ENCODE results near the gene ZNRF3.

ZNRF3 gene

GRCh38 chr22:28910569-28911303 is 27.4 kb downstream of the ZNRF3 start:
- no peak for DNase-seq

- DNase-seq, result no peak
These were observed 27.9 kb downstream of the ZNRF3 start for GRCh38 chr22:28911304-28911690.

DNA sequence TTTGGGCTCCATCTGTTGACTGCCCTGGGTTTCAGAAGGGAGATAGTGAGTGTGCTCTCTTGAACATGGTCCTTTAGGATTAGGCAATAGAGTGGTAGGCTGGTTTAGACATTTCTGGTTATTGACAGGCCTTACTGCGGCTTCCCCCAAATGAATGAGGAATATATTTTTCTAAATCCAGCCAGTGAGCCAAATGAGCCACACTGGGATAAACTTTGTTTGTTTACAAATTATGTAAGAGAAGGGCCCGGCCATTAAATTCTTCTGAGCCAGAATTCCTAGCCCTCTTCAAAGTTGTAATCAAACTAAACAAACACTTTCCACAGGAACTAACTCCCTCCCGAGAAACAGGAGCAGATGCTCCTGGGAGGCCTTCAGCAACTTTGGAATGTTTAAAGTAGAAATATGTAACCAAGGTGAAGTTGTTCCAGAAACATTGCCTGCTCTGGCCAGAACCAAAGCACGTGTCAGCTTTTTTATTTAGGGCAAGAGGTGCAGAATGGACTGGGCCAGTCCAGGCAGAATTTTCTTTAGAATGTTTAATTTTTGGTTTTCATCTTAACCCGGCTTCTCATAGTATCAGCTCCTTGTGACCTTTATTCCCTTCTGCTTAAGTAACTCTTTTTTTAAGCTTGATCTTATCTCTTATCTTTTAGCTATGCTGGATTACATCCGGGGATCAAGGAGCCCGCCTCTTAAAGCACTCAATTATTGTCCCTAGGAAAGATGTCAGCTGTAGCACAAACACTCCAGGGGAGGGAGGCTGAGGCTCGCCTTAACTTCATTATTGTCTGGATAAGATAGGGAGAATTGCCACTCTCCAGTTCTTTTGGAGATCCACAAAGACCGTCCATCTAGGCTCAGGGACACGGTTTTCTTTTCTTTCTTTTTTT is 28.7 kb downstream of the ZNRF3 start:
- peak; percentile 15 for DNase-seq

GRCh38 chr22:28914201-28914600 is 30.8 kb downstream of the ZNRF3 start:
- DNase-seq, result no peak

- DNase-seq, result no peak
These were observed 32.6 kb downstream of the ZNRF3 start for GRCh38 chr22:28915969-28916368.

- DNase-seq, result no peak
These were observed 34.6 kb downstream of the ZNRF3 start for GRCh38 chr22:28917747-28918549.

DNA sequence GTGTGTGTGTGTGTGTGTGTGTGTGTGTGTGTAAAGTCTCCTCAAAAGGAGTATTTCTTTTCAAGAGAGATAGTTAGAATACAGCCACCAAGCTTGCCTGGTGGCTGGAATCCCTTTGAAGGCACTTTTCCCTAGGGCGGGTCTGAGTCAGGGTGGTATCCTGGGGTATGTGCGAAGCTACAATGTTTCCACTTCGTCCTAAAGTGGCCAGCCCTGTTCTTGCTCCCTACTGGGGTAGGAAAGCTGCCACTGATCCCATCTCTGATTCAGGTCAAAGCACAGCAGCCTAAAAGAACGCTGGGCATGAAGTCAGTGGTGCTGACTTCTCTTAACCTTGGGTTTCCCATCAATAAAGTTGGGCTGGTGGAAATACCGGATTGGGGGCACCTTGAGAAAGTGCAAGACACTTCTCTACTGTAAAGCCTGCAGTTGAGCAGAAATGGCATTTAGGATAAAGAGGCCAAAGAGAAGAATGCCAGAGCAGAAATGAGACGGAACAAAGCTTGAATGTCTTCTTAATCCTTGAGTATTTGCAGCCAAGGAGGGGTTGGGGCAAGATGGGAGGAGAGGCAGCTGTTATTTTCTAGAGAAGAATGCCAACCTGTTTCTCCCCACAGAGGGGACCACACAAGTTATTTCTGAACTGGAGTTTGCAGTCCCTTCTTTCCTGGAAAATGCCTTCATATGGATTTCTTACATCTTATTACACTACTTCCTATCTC is 35.3 kb downstream of the ZNRF3 start:
- no peak for DNase-seq

DNA sequence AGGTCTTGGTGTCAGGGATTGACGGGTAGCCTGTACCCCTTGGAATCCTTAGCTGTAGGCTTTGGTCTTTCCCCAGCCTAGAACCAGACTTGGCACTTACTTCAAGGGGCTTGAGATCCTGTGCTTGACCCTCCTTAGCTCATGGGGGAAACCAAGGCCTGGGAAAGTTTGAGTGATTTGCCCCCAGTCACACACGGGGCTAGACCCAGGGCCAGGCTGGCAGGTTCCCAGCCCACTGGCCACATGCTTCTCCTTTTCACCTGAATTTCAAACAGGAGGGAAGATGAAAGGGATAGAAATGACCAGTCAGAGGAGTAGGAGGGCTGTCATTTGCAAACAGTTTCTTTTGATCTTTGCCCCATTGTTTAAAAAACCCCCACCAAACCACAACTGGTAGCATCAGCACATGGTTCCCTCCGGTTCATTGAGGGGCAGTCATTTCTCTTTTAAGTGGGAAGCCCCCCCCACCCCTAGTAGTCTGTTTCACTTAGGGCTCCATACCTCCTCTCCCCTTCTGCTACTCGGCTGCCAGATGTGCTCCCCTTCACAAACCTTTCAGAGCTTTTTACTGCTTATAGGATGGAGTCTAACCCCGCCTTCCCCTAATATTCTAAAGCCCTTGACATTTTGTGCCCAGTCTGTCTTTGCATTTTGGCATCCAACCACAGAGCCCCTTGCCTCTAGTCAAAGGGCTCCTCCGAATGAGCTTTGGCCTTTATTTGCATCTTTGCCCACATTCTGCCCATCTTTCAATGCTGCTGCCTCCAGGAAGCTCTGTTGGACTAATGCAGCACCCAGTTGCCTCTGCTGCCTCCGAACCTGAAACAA is 37.6 kb downstream of the ZNRF3 start:
- DNase-seq, result no peak

DNA sequence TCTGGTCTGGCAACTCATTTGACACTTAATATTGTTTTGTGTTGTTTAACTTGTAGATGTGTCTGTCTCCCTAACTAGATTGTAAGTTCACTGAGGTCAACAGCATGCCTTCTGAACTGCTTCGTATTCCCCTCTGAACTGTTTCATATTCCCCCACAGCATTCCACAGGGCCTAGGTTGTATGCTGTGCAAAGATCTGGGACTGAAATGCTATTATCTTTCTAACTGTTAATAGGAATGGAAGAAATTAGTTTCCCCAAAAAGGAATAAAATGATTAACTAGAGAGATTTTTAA is 38.2 kb downstream of the ZNRF3 start:
- DNase-seq, result no peak

GRCh38 chr22:28922540-28923244 is 39.3 kb downstream of the ZNRF3 start:
- no peak for DNase-seq

- DNase-seq, result no peak
These were observed 40.7 kb downstream of the ZNRF3 start for GRCh38 chr22:28923826-28924732.

DNA sequence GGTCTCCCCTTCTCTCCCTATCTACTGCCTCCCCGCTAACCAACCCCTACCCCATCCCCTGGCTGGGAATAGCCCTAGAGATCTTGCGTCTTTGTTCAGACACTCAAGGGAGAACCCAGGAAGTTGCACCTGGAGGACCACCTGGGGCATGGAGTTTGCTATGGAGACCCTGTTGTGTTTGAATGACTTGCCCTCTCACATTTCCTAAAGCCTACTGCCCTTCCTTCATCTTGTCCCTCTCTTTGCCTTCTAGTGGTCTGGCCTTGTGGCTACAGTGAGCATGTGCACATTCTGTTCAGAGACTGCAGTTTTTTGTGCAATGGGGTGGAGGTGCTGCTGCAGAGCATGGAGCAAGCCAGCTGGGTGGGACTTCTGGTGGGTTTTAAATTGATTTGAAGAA is 42.5 kb downstream of the ZNRF3 start:
- DNase-seq, result no peak

GRCh38 chr22:28927630-28928029 is 44.3 kb downstream of the ZNRF3 start:
- DNase-seq, result no peak

DNA sequence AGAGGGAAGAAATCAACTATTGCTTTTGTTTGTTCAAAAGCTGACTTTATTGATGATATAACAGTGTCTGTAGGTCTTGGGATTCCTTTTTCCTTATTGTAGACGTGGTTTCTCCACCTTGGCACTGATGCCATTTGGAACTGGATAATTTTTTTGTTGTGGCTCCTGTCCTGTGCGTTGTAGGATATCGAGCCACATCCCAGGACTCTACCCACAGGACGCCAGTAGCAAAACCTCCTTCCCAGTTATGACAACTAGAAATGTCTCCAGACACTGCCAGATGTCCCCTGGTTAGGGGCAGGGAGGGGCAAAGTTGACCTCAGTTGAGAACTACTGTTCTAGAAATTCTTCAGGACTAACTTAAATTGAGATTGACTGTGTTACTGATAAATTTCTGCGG is 45.8 kb downstream of the ZNRF3 start:
- DNase-seq, result no peak

DNA sequence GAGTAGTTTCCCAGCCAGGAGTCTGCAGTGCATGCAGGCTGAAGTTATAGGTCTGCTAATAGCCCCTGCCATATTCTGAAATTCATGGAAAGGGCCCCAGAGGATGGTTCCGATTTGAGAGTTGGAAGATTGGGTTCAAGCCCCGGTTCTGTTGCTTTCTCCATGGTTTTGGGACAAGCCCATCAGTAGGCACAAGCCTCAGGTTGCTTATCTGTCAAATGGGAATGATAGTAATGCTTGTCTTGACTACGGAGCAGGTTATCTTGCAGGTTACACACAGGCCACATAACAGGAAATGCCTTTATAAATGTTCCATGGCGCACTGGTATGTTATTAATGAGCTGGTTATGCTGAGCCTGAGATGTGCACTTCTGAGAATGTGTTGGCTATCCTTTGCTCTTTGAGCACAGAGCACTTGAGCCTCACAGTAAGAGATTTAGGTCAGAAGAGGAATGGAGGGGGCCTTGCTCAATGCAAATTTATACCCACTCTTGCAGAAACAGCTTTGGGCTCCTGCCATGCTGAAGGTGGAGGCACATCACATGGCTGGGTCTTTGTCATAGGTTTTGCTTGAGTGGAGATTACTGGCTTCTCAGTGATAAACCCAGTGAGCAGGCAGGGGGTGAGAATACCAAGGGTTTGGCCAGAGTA is 47.1 kb downstream of the ZNRF3 start:
- no peak for DNase-seq

GRCh38 chr22:28931844-28932567 is 48.6 kb downstream of the ZNRF3 start:
- DNase-seq, result no peak

DNA sequence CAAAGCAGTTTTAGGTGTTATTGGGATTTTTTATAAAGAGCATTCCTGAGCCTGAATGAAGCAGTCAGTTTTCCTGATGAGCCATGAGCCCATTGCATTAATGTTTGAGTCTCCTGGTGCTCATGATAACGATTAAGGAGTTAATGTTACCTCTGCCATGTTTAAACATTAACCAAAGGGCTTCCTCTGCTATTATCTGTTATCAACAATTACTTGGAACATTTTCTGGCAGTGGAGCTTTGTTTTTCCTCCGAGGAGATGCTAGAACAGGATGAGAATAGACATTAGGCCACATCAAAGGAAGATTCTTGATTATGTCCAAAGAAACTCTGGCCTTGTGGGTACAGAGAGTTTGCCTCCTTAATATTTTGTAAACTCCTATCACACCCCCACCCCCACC is 49.9 kb downstream of the ZNRF3 start:
- no peak for DNase-seq

- DNase-seq, result no peak
These were observed 50.7 kb downstream of the ZNRF3 start for GRCh38 chr22:28934026-28934425.

GRCh38 chr22:28935140-28935539 is 51.8 kb downstream of the ZNRF3 start:
- DNase-seq, result no peak

All from EL (cell line).